HG03103 (cell line): ENCODE data around the gene KRT33B.
"Not testable (repeated sequence)": the region's sequence is repeated elsewhere in the genome, so short reads cannot be mapped to it uniquely, and the experiment has no call there.

Source experiments
- ATAC-seq: cut with Tn5 transposase; IDR thresholded peaks from one replicate; pipeline ENCODE4 v1.9.1; 2021; ENCODE audit warnings: low read depth; ENCODE audit not compliant: unreplicated experiment

KRT33B gene

DNA sequence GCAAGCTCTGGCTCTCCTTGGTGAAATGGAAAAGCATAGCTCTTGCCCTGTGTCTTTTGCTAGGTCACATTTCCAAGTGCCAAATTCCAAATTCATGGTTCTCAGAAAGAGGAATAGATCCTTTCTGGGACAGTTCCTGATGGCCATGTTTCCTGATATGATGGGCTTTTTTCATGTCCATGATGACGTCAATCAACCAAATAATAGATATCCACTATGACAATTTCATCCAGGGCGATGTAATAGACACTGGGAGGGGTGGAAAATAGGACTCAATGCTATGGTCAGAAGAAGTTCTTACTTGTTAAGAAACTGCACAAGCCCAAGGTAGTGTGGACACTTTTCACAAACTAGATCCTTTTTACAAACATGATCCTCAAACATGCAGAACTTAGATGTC, 18.4 kb downstream of the KRT33B start:
- no peak for ATAC-seq

DNA sequence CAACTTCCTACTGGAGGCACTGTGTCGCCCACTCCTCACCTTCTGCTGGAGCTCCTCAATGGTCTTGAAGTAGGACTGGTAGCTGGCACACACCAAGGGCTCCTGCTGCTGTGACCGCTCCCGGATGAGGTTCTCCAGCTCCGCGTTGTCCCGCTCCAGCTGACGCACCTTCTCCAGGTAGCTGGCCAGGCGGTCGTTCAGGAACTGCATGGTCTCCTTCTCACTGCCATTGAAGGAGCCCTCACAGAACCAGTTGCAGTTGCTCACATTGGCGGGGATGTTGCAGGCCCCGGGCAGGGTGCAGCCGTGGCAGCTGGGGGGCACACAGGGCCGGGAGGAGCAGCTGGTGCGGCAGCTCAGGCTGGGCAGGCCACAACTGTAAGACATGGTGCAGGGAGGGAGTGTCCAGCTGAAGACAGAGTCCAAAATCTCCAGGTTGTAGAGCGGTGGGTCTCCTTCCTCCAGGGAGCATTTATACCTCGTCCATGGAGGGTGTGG, 19.2 kb downstream of the KRT33B start, which contains the start of gene KRT33A:
KRT33A (minus strand) TSS at position 448 of the 498 bp plus-strand sequence; CDS start at position 387, 61 bp downstream.
- ATAC-seq: not testable (repeated sequence)

DNA sequence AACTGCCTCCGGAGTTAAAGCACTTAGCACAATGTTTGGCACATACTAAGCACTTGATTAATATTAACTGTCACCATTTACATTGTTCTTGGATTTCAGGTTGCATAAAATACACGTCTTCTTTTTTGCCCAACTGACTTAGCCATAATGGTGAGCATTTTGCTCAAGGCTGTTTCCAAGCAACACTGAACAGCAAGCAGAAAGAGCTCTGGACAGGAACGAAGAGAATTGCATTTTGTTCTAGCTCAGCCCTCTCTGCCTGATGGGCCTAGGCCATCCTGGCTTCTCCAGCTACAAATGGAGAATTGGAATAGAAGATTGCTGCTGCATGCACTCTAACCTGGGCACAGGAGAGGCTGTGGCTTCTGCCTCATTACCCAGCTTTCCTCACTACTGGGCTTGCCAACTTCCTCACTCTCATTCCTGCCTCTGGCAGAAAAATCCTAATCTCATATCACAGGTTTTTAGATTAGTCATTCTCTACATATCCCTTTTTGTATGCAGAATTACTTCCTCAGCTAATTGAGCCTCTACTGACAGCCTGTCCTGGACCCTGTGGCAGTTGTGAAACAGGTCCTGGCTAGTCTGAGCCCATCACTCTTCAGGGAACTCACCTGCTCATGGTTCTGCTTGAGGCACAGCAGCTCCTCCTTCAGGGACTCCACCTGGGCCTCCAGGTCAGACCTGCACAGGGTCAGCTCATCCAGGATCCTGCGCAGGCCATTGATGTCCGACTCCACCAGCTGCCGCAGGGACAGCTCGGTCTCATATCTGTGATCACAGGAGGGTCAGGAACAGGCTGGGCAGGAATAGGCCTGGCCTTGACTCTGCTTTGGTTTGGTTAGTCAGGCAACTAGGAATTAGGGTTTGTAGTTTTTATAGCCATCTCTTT, 21.5 kb downstream of the KRT33B start:
- ATAC-seq: no peak

DNA sequence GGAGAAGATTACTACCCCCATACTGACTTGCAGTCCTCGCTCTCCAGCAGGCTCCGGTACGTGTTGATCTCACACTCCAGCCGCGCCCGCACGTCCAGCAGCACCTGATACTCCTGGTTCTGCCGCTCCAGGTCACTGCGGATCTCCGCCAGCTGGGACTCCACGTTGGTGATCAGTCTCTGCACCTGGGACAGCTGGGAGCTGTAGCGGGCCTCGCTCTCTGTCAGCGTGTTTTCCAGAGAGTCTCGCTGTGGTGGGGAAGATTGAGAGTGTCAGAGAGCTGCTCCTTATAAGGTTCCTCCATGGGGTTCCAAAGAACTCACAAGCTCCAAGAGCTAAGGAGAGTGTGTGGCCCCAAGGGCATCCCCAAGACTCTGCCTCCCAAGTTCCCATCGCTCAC, 23.2 kb downstream of the KRT33B start:
- not testable (repeated sequence) for ATAC-seq

DNA sequence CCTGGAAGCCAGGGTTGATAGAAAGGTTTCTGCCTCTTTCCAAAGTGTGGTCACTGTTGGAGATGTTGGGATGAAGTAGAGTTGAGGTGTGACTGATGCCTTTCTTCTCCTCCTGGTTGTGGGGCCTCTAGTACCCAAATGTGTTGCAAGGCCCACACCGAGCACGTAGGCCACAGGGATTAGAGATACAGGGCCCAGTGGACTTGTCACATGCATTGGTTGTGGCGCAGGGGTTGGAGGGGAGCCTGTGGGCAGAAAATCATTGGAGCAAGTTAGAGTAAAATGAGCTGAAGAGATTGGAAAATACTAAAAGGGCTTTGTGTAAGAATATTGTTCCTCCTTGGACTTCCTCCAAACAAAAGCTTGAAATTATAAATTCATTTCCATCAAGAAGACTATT, 23.6 kb downstream of the KRT33B start:
- ATAC-seq: no peak

DNA sequence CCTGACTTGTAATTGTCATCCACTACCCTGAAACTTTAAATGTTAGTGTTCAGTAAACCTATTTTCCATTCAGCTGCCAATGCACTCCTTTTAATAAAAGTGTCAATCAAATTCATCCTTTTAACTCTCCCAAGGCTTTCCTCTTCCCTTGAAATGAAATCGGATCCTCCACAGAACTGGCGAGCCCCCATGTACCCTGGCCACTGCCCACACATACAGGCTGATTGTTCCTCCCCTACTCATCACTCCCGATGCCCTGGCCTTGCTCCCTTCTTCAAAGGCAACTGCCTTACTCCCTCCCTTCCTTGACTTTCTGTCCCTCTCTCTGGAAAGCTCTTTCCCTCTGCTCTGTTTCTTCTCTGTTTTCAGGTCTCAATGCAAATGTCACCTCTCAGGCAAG, 26.6 kb downstream of the KRT33B start:
- ATAC-seq: no peak

DNA sequence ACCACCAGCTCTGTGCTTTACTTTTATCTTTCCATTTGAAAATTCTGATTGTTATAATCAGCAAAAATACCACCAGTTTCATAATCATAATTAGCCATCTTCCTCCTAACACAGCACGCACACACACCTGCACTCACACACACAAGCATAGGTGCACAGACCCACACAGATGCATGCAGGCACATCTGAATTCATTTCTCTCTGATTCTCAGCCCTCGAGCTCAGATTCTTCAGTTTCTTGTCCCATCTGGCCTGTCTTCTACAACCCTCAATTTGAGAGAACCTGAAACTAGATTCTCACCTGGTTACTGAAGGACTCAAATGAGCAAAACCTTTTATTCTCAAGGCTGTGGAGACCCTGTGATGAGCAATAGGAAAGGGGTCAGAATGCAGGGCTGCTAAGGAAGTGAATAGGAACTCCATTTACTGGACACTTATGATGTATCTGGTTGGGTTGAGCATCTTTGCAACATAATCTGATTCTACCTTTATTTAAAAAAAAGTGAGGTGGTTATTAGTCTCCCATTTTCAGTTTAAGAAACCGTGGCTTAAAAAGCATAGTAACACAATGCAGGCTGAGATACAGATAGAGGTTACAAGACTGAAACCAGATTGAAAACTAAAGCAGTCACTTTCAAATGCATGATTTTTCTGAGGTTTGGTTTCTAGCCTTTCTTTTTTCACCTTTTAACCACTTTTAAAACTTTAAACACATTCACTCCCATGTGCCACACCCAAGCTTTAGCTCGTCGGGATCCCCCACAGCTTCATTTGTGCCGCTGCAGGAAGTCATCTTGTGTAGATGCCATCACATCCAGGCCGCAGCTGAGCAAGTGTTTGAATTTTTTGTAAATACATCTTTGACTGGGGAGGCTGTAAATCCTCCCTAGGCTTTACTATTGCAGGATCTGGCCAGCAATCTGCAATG, 28.4 kb downstream of the KRT33B start:
- no peak for ATAC-seq

DNA sequence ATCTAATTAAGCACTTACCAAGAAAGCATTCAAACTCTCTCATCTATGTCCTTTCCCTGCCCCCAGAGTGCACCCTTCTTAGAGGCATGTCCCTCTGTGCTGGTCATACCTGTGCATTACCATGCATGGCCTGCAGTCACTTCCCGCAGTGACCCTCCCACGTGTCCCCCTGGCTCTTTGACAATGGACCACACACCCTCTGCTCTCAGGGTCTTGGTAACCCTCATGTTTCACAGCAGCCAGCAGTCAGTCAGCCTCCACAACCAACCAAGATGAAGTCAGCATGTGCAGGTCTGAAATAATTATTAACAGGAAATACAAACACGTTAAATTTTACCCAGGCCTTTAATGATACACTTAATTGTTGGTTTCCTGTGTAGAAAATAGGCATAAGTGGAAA, 29.1 kb downstream of the KRT33B start:
- no peak for ATAC-seq

DNA sequence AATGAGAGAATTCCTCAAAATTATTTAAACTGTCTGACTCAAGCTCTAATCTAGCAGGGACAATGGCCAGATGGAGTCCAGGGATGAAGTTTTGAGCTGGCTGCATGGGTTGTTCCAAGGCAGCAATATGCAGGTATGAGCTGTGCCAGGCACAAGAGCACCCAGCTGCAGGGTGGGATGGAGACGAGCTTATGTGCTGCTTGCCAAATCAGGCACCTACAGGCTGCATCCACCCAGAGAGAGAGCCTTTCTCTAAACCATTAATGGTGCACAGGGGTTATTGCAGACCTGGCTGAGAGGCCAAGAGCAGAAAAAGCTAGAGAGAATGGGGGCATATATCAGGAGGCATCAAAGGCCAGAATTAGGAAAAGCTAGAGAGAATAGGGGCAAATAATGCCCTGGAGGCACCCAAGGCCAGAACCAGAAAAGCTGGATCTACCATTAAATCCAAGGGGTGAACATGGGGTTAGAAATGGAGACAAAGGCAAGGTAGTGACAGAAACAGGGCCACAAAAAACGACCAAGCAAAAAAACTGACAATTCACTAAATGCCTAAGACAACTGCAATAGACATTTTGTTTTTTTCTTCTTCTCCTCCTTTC, 29.9 kb downstream of the KRT33B start:
- ATAC-seq: no peak

DNA sequence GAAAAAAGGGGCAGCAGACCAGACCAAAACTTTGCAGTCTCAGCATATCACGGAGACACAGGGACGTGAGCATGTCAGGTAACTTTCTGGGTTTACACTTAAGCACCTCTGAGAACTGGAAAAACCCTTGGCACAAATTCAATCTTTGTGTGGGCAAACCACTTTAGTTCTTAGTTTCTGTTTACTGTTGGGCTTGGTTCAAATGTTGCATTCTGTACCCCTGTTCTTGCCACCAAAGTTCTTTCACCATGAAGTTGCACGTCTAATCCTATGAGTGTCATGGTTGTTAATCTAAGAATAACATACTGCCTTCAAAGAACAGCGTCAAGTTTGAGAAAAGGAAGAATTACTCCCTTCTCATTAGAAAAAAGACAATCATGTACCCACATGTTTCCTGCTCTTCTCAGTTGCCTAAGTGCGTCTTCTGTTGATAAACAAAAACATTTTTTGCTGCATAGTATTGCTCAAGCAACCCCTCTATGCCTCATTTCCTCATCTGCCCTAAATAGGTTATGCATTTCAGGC, 30.6 kb downstream of the KRT33B start:
- no peak for ATAC-seq

DNA sequence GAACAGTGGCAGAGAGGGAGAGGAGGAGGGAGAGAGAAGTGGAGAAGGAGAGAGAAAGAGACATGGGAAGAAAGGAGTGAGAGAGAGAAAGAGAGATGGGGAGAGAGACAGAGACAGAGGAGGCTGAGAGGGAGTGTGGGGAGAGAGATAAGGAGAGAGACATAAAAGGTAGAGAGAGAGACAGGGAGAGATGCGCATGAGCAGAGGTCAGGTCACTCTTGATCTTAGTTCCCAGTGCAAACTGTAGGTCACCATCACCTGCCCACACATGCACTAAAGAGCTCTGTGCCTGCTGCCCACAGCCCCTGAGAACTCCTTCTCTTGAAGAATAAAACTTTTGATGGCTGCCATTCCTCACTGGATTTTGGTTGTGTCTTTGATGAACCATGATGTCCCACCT, 33.9 kb downstream of the KRT33B start:
- no peak for ATAC-seq

DNA sequence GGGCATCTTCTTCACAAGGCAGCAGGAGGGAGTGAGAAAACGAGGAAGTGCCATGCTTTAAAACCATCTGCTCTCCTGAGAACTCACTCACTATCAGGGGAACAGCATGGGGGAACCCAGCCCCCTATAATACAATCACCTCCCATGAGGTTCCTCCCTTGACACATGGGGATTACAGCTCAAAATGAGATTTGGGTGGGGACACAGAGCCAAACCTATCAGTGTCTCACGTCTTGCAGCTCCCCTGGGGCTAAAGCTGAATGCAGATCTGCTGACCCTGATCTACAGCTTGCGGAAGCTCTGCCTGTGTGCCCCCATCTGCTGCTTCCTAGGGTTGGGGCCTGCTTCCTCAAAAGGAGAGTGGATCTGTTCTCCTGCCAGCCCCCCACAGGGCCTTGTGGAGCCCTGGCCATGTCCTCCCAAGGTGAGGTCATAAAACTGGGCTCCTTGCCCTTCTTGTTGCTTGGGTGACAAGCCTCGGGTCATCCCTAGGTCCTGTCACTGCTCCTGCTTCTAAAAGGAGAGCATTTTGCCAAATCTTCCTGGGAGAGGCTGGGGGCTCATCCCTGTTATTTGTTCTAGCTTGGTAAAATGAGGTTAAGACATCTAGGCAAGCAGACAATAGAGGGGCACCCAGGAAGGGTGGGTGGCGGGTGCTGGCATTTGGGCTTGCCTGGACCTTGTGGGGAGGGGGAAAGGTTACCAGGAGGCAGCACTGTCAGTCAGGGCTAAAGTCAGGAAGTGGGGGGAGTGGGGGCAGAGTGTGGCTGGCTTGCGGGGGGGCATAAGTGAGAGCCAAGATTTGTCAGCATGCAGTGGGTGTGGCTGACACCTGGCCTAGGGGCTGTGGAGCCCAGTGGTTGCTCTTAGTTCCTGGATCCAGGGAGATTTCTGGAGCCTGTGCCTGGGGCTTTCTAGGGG, 35.0 kb downstream of the KRT33B start:
- ATAC-seq: no peak

DNA sequence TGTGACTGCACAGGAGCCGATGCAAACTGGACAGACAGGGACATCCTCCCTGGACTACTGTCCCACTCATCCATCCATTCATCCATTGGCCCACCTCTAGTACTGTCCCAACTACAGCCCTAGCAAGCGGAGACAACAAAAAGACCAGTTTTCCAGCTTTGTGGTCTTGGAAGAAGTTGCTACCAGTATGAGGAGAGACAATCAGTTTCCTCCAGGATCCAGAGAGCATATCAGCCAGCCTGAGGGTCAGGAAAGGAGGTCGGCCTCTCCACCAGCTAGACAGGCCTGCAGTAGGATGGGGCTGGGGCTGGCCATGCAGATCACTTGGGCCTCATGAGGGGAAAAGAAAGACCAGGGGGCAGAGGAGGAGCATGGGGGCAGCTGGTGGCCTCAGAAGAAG, 35.8 kb downstream of the KRT33B start:
- ATAC-seq: no peak

DNA sequence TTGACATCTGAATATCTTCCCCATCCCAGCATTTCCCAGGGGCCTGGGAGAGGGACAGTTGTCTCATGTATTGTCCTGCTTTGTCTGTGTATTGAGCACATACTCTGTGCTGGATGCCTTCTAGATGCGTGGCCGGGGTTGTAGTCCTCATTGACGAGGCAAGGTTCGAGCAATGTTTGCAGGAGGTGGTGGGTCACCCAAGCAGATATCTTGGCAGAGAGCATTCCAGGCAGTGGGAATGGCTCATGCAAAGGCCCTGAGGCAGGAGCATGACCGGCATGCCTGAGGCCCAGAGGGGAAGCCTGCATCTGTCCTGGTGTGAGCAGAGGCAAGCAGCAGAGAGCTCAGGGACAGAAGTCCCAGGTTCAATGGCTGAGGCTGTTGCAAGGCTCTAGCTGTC, 36.5 kb downstream of the KRT33B start:
- no peak for ATAC-seq

DNA sequence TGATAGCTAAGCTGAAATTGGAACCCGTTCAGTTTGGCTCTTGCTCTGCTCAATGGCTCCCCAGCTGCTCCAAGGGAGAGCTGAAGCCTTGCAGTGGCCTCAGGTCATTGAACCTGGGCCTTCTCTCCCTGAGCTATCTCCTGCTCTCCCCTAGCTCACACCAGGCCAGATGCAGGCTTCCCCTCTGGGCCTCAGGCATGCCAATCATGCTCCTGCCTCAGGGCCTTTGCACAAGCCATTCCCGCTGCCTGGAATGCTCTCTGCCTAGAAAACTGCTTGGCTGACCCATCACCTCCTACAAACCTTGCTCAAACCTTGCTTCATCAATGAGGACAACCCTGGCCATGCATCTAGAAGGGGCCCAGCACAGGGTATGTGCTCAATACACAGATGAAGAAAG, 37.4 kb downstream of the KRT33B start:
- ATAC-seq: no peak

DNA sequence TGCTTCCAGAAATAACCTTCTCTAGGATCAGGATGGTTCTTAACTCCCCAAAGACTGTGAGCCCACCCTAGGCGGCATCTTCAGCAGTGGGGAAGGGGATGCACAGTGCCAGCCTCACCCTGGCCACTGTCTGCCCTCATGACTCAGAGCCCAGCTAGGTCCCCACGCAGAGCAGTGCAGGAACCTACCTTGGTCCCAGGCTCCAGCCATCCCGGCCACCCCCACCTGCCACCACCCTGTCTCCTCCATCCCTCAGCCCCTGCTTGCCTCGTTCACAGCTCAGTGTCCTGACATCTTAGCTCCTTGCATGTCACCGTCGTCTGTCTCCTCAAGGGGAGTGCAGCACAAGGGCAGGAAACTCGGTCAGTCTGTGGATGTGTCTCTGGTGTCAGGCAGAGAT, 38.0 kb downstream of the KRT33B start:
- ATAC-seq: no peak

DNA sequence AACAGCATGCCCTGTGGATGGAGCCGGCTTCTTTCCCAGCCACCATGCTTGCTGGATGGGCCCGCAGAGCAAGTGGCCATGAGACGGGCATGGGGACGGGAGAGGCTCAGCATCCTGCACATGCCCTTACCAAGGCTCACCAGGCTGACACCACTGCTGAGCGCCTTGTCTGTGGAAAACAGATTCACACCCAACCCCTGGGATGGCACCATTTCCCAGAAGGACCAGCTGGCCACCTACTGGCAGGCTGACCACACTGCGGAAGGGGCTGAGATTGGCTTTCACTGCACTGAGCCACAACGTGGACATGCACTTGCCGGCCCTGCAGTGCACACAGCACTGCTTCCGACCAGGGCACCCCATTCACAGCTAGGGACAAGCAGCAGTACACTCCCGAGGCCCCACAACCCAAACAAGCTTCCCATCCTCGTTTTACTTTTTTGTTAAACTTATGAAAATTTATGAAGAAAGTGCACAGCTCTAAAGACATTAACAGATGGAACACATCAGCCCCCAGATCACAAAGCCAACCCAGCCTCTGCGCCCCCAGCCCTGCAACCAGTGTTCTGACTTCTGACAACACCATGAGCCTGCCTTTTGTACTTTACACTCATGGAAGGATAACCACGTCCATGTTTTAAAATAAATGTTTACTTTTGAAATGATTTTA, 40.2 kb downstream of the KRT33B start:
- no peak for ATAC-seq

DNA sequence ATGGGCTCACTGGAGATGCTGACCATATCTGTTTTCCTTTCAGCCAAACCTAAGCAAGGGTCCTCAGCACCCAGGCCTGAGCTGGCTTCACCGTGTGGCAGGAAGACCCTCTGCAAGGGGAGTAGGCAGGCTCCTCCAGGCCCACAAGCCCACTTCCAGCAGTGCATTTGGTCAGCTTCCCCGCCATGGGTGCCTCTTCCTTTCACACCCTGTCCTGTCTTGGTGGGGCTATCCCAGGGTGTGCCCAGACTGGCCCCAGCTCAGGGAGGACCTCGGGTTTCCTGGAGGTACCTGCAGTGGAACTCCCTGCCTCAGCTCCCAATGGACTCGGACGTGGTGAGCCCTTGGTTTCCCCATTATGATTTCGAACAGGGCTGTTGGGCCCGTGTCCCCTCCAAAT, 41.4 kb downstream of the KRT33B start:
- ATAC-seq: no peak
